ENCODE results near the gene CASKIN1.

DNA sequence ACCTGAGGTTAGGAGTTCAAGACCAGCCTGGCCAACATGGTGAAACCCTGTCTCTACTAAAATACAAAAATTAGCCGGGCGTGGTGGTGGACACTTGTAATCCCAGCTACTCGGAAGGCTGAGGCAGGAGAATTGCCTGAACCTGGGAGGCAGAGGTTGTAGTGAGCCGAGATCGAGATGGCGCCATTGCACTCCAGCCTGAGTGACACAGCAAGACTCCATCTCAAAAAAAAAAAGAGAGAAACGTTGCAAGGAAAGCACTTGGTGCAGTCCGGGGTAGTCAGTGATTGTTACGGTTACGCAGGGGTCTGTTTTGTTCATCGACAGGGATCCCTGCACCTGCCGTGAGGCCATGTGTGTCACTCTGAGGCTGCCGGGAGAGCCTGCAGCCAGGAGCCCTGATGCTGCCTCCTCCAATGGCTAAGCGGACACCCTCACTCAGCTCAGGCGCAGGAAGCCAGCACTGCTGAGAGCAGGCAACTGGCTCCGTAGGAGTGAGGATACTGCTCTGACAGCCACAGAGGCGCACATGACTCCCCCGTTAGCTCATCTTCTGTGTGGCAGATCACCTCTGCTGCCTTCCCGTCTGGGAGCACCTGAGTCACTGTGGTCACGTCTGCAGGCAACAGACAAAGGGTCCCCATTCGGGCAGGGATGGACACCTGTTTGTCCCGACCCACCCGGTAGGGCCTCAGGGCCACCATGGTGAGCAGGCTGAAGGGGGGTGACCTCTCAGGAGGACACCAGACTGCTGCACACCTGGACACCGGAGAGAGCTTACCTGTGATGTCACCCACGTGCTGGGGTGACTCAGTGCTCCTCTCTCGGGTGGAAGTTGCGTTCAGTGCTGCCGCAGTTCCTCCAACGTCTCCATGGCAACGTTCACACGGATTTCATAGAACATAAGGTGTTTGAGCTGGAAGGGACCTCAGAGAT, 53.2 kb downstream of the CASKIN1 start:
- TF ChIP-seq CREB1 (IDR thresholded peaks at IDR 0.05; ENCODE audit: low read depth) (no peak), EP300 (IDR thresholded peaks at IDR 0.05; ENCODE audit: borderline replicate concordance) (no peak), YY1 (IDR thresholded peaks at IDR 0.05; ENCODE audit: low read depth) (no peak), RAD21 (IDR thresholded peaks at IDR 0.05; ENCODE audit: low read depth) (no peak), TAF1 (IDR thresholded peaks at IDR 0.05; ENCODE audit: low read depth) (no peak)

All from Ishikawa (cell line).